HUES48 (cell line): Measurements from ENCODE around the gene STK32C.

Experiments used
- H3K27ac ChIP-seq: one replicate; pipeline ENCODE4 v1.7.0; 2013; ENCODE audit warnings: low read depth, low read length, inconsistent platforms
- H3K27me3 ChIP-seq: 2 replicates; pipeline ENCODE4 v1.6.1; 2013; ENCODE audit warnings: mild to moderate bottlenecking, low read length; ENCODE audit not compliant: control insufficient read depth, insufficient read depth
- H3K36me3 ChIP-seq: 2 replicates; pipeline ENCODE4 v1.6.1; 2013; ENCODE audit warnings: low read length; ENCODE audit not compliant: control insufficient read depth, insufficient read depth
- H3K4me1 ChIP-seq: 2 replicates; pipeline ENCODE4 v1.6.1; 2013; ENCODE audit warnings: mild to moderate bottlenecking, low read length; ENCODE audit not compliant: control insufficient read depth, insufficient read depth
- H3K4me3 ChIP-seq: 2 replicates; pipeline ENCODE4 v1.5.1; 2013; ENCODE audit warnings: mild to moderate bottlenecking, low read depth, low read length
- H3K9ac ChIP-seq: 2 replicates; pipeline ENCODE4 v1.6.1; 2013; ENCODE audit warnings: mild to moderate bottlenecking, low read depth, low read length, moderate library complexity
- H3K9me3 ChIP-seq: 2 replicates; pipeline ENCODE4 v1.6.1; 2013; ENCODE audit warnings: low read length; ENCODE audit not compliant: control insufficient read depth, insufficient read depth

The STK32C gene

DNA sequence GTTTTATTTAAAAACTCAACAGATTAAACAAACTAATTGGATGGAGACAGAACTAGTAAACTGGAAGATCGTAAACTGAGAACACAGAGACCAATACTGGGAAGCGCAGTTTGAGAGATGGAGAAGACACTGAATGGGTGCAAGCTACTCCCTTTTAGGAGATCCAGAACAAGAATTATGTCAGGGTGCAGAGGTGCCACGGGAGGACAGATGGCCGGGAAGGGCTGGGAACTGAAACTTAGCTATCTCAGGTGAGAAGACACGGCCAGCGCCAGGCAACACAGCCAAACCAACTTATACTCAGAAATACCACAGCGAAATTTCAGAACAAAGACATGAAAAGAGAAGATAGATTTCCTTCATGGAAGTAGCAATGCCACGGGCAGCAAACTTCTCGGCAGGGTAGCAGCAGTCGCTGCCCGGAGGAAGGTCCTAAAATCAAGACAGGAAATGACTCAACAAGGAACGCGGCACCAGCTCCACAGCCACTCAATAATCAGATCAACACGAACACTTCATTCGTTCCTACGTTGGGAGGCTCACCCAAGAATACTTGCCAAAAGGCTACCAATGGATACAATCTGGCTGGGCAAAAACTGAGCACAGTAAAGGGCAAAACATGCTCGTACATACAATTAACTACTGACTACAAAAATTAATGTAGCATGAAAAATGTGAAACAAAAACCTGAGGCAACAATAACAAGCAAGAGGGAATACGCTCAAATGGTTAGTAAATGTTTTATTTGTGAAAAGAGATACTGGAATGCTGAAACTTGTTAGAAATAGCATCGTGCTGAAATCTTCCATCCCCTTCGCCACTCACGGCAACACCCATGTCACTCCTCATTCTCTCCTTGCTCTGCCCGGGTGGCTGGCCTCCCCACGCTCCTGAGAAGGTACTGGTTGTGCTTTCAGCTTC, 22.1 kb upstream of the STK32C start:
- Histone ChIP-seq H3K4me1 (peaks cover 18% of the 10 kb centered on the region), H3K27me3 (no peaks in the 10 kb centered on the region; the same call in 1 of the 2 replicates), H3K4me3 (peak overlapping the region; percentile 73), H3K27ac (no peak overlapping the region), H3K9ac (no peak overlapping the region), H3K9me3 (no peaks in the 10 kb centered on the region), H3K36me3 (no peaks in the 10 kb centered on the region)

- no peak overlapping the region for H3K9ac ChIP-seq
- no peaks in the 10 kb centered on the region for H3K36me3 ChIP-seq
These were observed 21.0 kb upstream of the STK32C start for GRCh38 chr10:132328738-132329137.

DNA sequence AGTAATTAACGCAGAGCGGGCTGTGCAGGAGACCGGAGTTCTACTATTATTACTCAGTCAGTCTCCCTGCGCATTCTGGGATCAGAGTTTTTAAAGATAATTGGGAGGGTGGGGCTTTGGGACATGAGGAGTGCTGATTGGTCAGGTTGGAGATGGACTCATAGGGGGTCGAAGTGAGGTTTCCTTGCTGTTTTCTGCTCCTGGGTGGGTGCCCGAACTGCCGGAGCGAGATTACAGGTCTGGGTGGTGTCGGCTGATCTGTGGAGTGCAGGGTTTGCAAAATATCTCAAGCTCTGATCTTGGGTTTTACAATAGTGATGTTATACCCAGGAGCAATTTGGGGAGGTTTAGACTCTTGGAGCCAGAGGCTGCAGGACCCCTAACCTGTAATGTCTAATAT, 20.4 kb upstream of the STK32C start:
- Histone ChIP-seq H3K9ac (no peak overlapping the region), H3K9me3 (no peaks in the 10 kb centered on the region), H3K27me3 (no peaks in the 10 kb centered on the region), H3K4me1 (peaks cover 18% of the 10 kb centered on the region), H3K36me3 (no peaks in the 10 kb centered on the region), H3K4me3 (no peak overlapping the region), H3K27ac (no peak overlapping the region)

More at GRCh38 chr10:132328738-132329137, 21.0 kb upstream of the STK32C start:
- peaks cover 18% of the 10 kb centered on the region for H3K4me1 ChIP-seq
- no peak overlapping the region for H3K4me3 ChIP-seq
- no peak overlapping the region for H3K27ac ChIP-seq
- no peaks in the 10 kb centered on the region for H3K9me3 ChIP-seq
- no peaks in the 10 kb centered on the region; the same call in 1 of the 2 replicates for H3K27me3 ChIP-seq

GRCh38 chr10:132326925-132327324, 19.2 kb upstream of the STK32C start:
- Histone ChIP-seq H3K36me3 (no peaks in the 10 kb centered on the region), H3K27me3 (no peaks in the 10 kb centered on the region), H3K9me3 (no peaks in the 10 kb centered on the region), H3K4me3 (no peak overlapping the region), H3K27ac (no peak overlapping the region), H3K9ac (no peak overlapping the region), H3K4me1 (peaks cover 10% of the 10 kb centered on the region)

DNA sequence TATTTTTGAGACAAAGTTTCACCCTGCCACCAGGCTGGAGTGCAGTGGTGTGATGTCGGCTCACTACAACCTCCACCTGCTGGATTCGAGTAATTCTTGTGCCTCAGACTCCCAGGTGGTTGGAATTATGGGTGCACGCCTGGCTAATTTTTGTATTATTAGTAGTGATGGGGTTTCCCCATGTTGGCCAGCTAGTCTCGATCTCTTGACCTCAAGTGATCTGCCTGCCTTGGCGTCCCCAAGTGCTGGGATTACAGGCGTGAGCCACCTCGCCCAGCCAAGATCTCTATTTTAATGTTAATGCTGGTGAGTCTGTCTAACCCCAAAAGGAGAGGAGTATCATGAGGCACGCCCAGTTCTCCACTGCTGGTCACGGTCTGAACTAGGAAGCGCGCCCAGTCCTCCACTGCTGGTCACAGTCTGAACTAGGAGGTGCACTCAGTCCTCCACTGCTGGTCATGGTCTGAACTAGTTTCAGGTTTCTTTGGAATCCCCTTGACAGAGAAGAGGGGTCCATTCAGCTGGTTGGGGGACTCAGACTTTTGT, 18.7 kb upstream of the STK32C start:
- H3K36me3 ChIP-seq, result no peaks in the 10 kb centered on the region
- no peaks in the 10 kb centered on the region for H3K9me3 ChIP-seq
- H3K27me3 ChIP-seq, result no peaks in the 10 kb centered on the region
- H3K9ac ChIP-seq, result no peak overlapping the region
- peaks cover 10% of the 10 kb centered on the region for H3K4me1 ChIP-seq
- no peak overlapping the region for H3K4me3 ChIP-seq
- H3K27ac ChIP-seq, result no peak overlapping the region

DNA sequence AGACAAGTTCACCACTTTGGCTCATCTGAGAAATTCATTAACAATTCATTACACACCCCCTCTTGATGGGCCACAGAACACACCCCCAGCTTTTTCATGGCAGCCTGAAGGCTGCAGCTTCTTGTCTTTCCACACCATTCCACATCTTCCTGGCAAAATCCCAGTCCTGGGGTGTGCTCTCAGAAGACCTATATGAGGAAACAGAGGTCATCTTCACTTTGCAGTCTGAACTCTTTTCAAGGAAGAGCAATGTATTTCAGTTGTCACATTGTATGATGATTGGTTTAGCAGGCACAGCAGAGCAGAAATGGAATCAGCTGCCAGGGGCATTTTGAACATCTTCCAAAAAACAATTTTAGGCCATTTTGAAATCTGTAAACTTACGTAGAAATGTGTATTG, 16.4 kb upstream of the STK32C start:
- no peaks in the 10 kb centered on the region for H3K36me3 ChIP-seq
- H3K27ac ChIP-seq, result no peak overlapping the region
- H3K4me3 ChIP-seq, result no peak overlapping the region
- no peaks in the 10 kb centered on the region for H3K27me3 ChIP-seq
- no peaks in the 10 kb centered on the region for H3K9me3 ChIP-seq
- no peak overlapping the region for H3K9ac ChIP-seq
- no peaks in the 10 kb centered on the region for H3K4me1 ChIP-seq

- no peaks in the 10 kb centered on the region for H3K4me1 ChIP-seq
- no peaks in the 10 kb centered on the region for H3K27me3 ChIP-seq
- H3K36me3 ChIP-seq, result no peaks in the 10 kb centered on the region
- H3K9ac ChIP-seq, result no peak overlapping the region
- no peaks in the 10 kb centered on the region for H3K9me3 ChIP-seq
- H3K4me3 ChIP-seq, result no peak overlapping the region
- H3K27ac ChIP-seq, result no peak overlapping the region
These were observed 14.9 kb upstream of the STK32C start for GRCh38 chr10:132322586-132323048.

- Histone ChIP-seq H3K27me3 (no peaks in the 10 kb centered on the region), H3K36me3 (no peaks in the 10 kb centered on the region), H3K9me3 (no peaks in the 10 kb centered on the region), H3K9ac (no peak overlapping the region), H3K27ac (no peak overlapping the region), H3K4me1 (no peaks in the 10 kb centered on the region), H3K4me3 (no peak overlapping the region)
These were observed 14.0 kb upstream of the STK32C start for GRCh38 chr10:132321726-132322125.

DNA sequence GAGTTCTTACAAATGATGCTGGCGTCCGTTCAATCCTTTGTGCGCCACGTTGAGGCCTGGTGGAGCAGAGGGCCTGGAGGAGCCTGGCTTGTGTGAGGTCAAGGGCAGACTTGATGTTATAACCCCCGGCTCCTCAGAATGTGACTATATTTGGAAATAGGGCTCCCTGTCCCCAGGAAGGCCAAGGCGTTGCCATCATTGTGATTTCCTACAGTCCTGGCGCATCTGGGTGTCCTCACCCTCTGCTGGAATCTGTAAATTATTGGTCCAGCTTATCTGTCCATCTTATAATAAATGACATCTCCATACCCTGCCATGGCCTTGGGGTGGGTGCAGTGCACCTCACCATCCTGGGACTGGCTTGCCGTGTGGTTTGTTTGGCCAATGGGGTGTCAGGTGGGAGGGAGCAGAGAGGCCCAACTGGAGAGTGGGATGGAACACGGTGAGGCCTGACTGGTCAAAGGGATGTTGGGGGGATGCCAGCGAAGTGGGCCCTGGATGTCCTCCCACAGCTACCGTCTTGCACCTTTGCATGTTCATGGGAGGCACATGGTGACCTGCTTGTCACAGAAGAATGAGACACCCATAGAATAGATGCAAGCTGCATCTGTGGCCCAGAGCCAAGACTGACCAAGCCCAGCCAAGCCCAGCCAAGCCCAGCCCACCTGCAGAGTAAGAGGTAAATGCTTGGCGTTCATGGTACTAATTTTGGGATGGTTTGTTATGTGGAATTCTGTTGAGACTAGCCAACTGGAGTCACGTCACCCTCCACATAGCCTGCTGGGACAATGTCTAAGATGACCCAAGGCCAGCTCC, 13.1 kb upstream of the STK32C start:
- no peak overlapping the region for H3K27ac ChIP-seq

DNA sequence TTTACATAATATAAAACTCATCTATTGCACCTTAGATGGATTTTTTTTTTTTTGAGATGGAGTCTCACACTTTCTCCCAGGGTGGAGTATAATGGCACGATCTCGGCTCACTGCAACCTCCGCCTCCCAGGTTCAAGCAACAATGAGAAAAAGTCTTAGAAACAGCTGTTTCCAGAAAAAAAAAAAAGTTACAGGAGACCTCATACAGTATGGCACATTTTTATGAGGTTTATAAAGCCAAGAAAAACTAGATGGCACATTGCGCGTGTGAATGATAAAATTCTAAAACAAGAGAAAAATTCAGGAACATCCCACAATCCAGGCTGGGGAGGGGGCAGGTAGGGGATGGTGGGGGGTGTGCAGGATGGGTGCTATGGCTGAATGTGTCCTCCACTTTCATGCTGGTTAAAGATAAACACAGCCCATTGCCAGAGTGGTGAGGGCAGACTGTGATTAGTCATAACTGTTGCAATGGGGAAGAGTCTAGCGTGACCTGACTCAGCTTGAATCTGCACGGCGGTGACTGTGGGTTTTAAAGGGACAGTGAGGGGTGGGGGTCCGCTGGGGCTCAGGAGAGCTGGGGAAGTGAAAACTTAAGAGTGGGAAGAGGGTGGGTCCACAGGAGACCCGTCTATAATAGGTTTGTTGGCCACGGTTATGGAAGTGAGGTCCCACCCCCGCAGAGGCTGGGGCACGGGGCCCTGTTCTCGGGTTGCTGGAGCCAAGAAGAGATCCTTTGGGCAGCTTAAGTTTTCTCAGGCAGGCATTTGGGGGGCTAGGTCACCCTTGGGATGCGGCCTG, 12.3 kb upstream of the STK32C start:
- H3K27ac ChIP-seq, result no peak overlapping the region
- H3K4me3 ChIP-seq, result no peak overlapping the region
- H3K4me1 ChIP-seq, result no peaks in the 10 kb centered on the region

More for the DNA sequence above, 13.1 kb upstream of the STK32C start:
- Histone ChIP-seq H3K36me3 (no peaks in the 10 kb centered on the region), H3K4me1 (no peaks in the 10 kb centered on the region), H3K27me3 (no peaks in the 10 kb centered on the region), H3K9me3 (no peaks in the 10 kb centered on the region), H3K9ac (no peak overlapping the region), H3K4me3 (no peak overlapping the region)

More for the DNA sequence above, 12.3 kb upstream of the STK32C start:
- Histone ChIP-seq H3K9ac (no peak overlapping the region), H3K27me3 (no peaks in the 10 kb centered on the region), H3K9me3 (no peaks in the 10 kb centered on the region), H3K36me3 (no peaks in the 10 kb centered on the region)
